Activated naive CD8-positive, alpha-beta T cell (primary cell): ENCODE measurements around the gene MSRB1.
A peak's percentile ranks its signal among the peaks of the same experiment; 100 is the strongest.
"Not testable (repeated sequence)": the region's sequence is repeated elsewhere in the genome, so short reads cannot be mapped to it uniquely, and the experiment has no call there.

Experiments used
- H3K27ac Mint-ChIP-seq: one replicate; pipeline ENCODE4 v1.8.0; 2021; ENCODE audit warnings: mixed read lengths
- H3K27me3 Mint-ChIP-seq: one replicate; pipeline ENCODE4 v1.8.0; 2021; ENCODE audit warnings: mixed read lengths
- H3K36me3 Mint-ChIP-seq: one replicate; pipeline ENCODE4 v1.8.0; 2021; ENCODE audit warnings: mixed read lengths
- H3K4me1 Mint-ChIP-seq: one replicate; pipeline ENCODE4 v1.8.0; 2021; ENCODE audit warnings: low read depth, mixed read lengths
- H3K4me3 Mint-ChIP-seq: one replicate; pipeline ENCODE4 v1.8.0; 2021; ENCODE audit warnings: mild to moderate bottlenecking, mixed read lengths
- H3K9me3 Mint-ChIP-seq: one replicate; pipeline ENCODE4 v1.8.0; 2021; ENCODE audit warnings: low read depth, mixed read lengths

MSRB1 gene

DNA sequence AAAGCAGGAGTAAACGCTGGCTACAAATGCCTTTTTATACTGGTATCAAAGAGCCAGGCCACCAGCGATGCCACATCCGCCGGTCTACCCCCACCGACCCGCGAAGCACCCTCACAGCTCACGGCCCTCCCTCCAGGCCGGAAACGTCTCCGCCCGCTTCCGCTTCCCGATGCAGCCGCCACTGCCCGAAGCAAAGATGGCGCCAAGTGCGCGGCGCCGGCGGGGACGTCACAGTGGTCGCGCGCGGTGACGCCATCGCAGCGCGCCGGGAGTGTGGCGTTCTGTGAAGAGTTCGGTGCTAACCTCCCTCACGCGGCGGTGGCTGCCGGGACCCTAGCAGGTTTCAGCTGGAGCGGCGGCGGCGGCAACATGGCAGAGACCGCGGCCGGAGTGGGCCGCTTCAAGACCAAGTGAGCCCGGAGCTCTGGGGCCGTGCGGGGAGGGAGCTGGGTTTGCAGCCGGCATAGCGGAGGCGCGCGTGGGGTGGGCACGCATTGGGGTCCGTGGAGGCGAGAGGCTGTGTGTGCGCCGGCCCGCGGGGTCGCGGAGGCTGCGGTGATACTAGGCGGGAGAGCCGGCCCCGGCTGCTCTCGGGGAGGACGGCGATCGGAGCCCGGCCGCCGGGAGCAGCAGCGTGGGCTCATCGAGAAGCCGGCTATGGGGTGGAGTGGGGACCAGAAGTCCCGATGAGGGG is 28.9 kb upstream of the MSRB1 start, which contains the start of gene TBL3:
Gene TBL3, plus strand, starts transcription at position 258 of the 694 bp plus-strand sequence. Its CDS starts 112 bp downstream, at position 370.
- H3K27me3 Mint-ChIP-seq: no peaks in the 10 kb centered on the region
- H3K36me3 Mint-ChIP-seq: peaks cover 7% of the 10 kb centered on the region
- peaks cover 22% of the 10 kb centered on the region for H3K4me1 Mint-ChIP-seq
- peak within 1 kb of the TSS; percentile 94 for H3K4me3 Mint-ChIP-seq
- peak within 1 kb of the TSS; percentile 94 for H3K27ac Mint-ChIP-seq
- H3K9me3 Mint-ChIP-seq: no peaks in the 10 kb centered on the region

DNA sequence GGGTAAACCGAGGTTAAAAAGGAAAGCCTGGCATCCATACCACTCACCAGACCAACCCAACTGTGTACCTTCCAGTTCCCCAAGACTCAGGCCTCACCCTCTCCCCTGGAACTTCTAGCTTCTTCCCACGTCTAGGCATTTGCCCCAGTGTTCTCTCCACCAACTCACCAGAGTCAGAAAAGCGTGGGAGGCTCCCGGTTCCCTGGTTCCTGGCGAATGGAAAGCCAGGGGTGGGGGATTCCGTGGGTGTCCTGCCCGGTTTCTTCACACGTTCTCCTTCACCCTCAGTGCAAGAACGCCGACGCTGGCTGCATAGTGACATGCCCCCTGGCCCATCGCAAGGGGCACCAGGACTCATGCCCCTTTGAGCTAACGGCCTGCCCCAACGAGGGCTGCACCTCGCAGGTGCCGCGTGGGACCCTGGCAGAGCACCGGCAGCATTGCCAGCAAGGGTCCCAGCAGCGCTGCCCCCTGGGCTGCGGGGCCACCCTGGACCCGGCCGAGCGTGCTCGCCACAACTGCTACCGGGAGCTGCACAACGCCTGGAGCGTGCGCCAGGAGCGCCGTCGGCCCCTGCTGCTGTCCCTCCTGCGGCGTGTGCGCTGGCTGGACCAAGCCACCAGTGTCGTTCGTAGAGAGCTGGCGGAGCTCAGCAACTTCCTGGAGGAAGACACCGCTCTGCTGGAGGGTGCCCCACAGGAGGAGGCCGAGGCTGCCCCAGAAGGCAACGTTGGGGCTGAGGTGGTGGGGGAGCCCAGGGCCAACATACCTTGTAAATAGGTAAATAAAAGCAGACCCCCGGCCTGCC is 25.4 kb upstream of the MSRB1 start:
- Mint-ChIP-seq H3K4me3 (no peak overlapping the region), H3K27ac (no peak overlapping the region)

DNA sequence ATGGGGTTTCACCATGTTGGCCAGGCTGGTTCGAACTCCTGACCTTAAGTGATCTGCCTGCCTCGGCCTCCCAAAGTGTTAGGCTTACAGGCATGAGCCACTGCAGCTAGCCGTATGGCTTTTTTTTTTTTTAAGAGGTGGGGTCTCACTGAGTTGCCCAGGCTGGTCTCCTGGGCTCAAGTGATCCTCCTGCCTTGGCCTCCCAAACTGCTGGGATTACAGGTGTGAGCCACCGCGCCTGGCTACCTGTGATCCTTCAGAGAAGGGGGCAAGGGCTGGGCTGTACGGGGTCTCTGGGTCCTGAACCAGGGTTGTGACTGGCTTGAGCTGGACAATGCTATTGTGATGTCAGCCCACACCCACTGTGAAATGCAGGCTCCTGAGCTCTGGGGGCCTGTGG is 23.5 kb upstream of the MSRB1 start, which contains the start of gene RNF151:
Gene RNF151, plus strand, starts transcription at position 397 of the 400 bp plus-strand sequence. CDS start 26 bp downstream, outside the sequence.
- peaks cover 9% of the 10 kb centered on the region for H3K36me3 Mint-ChIP-seq
- H3K9me3 Mint-ChIP-seq: no peaks in the 10 kb centered on the region
- peak within 1 kb of the TSS; percentile 97 for H3K27ac Mint-ChIP-seq
- no peaks in the 10 kb centered on the region for H3K27me3 Mint-ChIP-seq
- peak within 1 kb of the TSS; percentile 98 for H3K4me3 Mint-ChIP-seq
- peaks cover 27% of the 10 kb centered on the region for H3K4me1 Mint-ChIP-seq

More for the DNA sequence above, 25.4 kb upstream of the MSRB1 start:
- H3K36me3 Mint-ChIP-seq: peaks cover 12% of the 10 kb centered on the region
- no peaks in the 10 kb centered on the region for H3K27me3 Mint-ChIP-seq
- peaks cover 34% of the 10 kb centered on the region for H3K4me1 Mint-ChIP-seq
- H3K9me3 Mint-ChIP-seq: no peaks in the 10 kb centered on the region

DNA sequence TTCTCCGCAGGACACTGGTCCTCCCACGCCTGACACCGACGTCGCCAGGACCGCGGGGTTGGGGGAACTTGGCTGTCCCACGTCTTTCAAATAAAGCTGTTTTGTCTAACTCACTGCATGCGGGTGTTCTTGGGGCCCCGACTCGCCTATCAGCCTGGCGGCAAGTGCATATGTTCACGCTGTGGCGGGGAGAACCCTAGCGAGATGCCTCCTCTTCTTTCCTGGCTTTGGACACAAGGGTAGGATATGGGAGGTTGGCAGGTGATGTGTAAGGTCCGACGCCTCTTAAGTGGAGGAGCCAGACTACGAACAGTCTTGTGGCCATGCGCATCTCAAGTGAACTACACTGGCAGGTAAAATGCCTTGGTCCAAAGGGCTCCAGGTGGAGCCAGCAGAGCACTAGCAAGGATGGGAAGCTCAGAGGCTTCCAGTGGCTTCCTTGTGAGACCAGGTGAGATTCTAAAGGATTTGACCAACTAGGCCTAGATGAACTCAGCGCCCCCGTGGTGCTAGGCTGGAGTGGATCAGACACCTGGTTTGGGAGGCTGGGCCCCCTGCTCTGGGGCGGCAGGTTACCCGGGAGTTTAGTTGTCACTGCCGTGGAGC is 22.5 kb upstream of the MSRB1 start:
- Mint-ChIP-seq H3K4me3 (peak overlapping the region; percentile 98), H3K36me3 (peaks cover 9% of the 10 kb centered on the region), H3K27me3 (no peaks in the 10 kb centered on the region), H3K27ac (peak overlapping the region; percentile 97), H3K4me1 (peaks cover 30% of the 10 kb centered on the region), H3K9me3 (no peaks in the 10 kb centered on the region)

DNA sequence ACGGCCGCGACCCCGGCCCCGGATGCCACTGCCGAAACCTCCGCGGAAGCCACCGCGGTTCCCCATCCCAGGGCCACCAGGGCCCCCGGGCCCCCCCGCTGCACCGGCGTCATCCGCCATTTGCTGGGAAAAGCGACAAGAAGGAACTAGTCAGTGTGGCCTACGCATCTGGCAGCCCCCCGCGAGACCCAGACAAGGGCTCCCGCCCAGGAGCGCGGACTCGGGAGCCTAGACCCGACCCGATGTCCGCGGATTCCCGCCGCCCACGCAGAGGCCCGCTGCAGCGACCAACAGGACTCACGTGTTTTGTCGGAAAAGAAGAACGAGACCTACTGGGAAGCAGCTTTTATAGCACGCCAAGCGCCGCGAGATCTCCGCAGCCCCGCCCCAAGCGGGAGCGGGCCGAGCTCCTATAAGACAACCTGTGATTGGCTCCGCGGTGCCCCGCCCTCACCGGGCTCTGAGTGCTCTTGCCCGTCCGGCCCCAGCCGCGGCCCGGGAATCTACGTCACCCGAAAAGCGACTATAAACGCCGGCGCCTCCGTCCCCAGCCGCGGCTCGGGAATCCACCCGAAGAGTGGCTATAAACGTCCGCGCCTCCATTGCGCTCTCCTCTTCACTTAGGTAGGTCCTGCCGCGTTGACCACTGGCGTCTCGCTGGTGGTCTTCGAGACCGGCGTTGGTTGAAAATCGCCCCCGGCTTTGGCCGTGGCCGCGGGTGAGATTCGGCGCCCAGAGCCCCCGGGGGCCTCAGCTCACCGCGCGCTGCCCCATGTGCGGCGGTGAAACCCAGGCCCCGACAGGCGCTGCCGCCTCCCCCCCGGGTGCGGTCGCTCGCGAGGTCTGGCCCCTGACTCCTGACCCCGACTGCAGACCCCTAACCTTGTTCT is 21.8 kb upstream of the MSRB1 start, which contains the start of gene RPS2:
Gene RPS2, minus strand, starts transcription at position 321 of the 890 bp plus-strand sequence. Its CDS starts 201 bp downstream, at position 120.
- Mint-ChIP-seq H3K9me3 (no peaks in the 10 kb centered on the region), H3K4me1 (peaks cover 32% of the 10 kb centered on the region), H3K36me3 (peaks cover 9% of the 10 kb centered on the region), H3K27ac (peak within 1 kb of the TSS; percentile 97), H3K4me3 (peak within 1 kb of the TSS; percentile 98), H3K27me3 (no peaks in the 10 kb centered on the region)

DNA sequence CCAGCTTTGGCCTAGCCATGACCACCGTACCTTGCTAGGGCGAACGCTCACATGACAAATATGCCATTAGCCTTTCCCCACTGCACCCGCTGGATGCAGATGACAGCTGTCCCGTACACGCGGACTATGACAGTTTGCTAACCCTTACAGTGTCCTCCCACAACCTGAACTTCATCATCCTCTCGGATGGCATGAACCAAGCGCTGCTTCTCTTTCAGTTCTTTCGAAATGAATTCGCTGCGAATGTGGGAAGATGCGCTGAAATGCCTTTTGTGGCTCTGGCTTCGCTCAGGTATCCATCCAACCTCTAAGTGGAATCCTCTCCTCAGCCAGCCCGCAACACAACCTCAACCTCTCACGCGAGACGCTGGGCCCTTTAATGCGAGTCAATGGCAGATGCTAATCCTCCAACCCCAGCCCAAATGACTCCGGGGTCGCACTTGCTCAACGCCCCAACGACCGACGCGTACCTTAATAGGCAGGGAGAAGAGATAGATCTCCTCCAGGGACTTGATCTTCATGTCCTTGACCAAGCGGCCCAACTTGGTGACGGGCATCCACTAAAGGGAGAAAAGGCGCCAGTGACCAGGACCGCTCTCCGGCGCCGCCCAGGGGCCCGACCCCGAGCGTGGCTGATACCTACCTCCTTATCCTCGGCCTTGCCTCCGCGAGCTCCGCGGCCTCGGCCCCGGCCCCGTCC is 21.0 kb upstream of the MSRB1 start:
- Mint-ChIP-seq H3K27me3 (no peaks in the 10 kb centered on the region), H3K4me3 (peak overlapping the region; percentile 98), H3K27ac (peak overlapping the region; percentile 97), H3K9me3 (no peaks in the 10 kb centered on the region), H3K4me1 (peaks cover 35% of the 10 kb centered on the region), H3K36me3 (peaks cover 9% of the 10 kb centered on the region)

DNA sequence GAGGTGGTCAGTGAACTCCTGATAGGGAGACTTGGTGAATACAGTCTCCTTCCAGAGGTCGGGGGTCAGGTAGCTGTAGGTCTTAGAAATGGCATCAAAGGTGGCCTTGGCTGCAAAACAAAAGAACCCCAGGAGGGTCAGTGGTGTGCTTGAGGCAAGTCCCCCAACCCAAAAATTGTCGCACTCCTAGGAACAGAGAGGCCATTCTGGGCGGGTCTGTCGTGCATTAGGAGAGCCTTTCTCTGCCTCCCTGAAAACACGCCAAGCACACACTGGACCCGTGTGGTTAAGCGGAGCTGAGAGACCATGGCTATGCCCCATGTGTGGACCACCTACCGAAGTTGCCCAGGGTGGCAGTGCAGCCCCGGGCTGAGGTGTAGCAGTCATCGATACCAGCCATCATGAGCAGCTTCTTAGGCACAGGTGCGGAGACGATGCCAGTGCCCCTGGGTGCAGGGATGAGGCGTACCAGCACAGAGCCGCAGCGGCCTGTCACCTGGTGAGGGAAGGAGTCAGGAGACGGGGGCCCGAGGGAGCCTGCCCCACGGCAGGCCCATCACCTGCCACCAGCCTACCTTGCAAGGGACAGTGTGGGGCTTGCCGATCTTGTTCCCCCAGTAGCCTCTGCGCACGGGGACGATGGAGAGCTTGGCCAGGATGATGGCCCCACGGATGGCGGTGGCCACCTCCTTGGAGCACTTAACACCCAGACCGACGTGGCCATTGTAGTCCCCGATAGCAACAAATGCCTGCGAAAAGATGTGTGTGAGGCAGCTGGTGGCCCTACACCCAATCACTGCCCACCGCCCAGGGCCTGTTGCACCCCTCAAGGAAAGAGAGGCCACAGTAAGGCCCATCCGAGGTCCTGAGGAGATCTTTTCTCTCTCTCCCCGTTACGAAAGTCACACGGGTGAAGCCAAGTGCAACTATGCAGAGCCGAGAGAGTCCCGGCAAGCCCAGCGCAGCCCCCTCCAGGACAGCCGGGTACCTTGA is 19.5 kb upstream of the MSRB1 start:
- H3K36me3 Mint-ChIP-seq, H3K27me3 Mint-ChIP-seq, H3K9me3 Mint-ChIP-seq: not testable (repeated sequence)
- peak overlapping the region; percentile 98 for H3K4me3 Mint-ChIP-seq
- peak overlapping the region; percentile 97 for H3K27ac Mint-ChIP-seq
- peaks cover 35% of the 10 kb centered on the region for H3K4me1 Mint-ChIP-seq

DNA sequence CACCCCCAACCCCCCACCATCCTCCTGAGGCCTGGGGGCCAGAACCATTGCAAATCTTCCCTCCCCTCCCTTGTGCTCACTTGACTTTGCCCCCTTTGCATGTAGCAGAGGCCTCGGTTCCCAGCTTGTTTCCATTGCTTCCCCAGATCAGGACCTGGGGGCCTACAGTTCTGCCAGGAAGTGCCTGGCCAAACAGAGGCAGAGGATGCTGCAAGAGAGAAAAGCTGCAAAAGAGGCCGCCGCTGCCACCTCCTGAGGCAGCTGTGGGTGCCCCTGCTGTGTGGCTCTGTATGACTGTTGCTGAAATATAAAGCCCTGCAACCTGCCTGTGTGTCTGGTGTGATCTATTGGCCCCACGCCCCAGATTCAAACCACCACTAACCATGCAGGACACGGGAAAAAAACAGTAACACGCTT is 18.7 kb upstream of the MSRB1 start:
- H3K27me3 Mint-ChIP-seq: no peaks in the 10 kb centered on the region
- H3K9me3 Mint-ChIP-seq: no peaks in the 10 kb centered on the region
- H3K4me1 Mint-ChIP-seq: peaks cover 33% of the 10 kb centered on the region
- peak overlapping the region; percentile 98 for H3K4me3 Mint-ChIP-seq
- peak overlapping the region; percentile 97 for H3K27ac Mint-ChIP-seq
- H3K36me3 Mint-ChIP-seq: peaks cover 9% of the 10 kb centered on the region

DNA sequence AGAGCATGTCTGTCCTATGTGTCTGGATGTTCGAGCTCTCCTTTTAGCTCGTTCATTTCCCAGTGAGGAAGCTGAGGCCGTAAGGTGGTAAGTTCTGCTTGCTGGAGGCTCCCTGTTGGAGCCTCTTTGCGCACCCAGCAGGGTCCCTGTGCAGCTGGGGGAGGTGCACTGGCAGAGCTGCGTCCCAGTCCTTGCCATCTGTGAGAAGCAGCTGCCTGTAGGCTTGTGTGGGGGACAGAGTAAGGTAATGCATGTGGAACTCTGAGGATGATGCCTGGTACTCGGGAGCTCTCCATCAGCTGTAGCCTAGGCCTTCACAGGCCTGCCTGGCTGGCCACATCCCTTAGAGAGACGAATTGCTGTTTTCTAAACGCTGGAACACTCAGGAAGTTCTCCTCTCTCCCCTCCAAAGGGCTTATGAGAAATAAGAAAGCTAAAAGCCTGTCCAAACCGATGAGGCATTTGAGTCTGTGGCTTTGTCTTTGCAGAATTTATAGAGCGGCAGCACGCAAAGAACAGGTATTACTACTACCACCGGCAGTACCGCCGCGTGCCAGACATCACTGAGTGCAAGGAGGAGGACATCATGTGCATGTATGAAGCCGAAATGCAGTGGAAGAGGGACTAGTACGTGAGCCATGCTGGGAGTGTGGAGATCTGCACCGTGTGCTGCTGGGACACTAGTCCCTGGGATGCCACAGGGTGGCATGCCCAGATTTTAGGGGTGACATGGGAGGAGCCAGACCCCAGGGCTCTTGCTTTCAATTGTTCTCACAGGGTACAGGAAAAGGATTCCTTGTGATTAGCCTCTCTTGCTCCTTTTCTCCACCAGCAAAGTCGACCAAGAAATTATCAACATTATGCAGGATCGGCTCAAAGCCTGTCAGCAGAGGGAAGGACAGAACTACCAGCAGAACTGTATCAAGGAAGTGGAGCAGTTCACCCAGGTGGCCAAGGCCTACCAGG is 17.9 kb upstream of the MSRB1 start:
- peaks cover 9% of the 10 kb centered on the region for H3K36me3 Mint-ChIP-seq
- H3K27me3 Mint-ChIP-seq: no peaks in the 10 kb centered on the region
- H3K9me3 Mint-ChIP-seq: no peaks in the 10 kb centered on the region
- peaks cover 33% of the 10 kb centered on the region for H3K4me1 Mint-ChIP-seq
- peak overlapping the region; percentile 94 for H3K4me3 Mint-ChIP-seq
- peak overlapping the region; percentile 91 for H3K27ac Mint-ChIP-seq

DNA sequence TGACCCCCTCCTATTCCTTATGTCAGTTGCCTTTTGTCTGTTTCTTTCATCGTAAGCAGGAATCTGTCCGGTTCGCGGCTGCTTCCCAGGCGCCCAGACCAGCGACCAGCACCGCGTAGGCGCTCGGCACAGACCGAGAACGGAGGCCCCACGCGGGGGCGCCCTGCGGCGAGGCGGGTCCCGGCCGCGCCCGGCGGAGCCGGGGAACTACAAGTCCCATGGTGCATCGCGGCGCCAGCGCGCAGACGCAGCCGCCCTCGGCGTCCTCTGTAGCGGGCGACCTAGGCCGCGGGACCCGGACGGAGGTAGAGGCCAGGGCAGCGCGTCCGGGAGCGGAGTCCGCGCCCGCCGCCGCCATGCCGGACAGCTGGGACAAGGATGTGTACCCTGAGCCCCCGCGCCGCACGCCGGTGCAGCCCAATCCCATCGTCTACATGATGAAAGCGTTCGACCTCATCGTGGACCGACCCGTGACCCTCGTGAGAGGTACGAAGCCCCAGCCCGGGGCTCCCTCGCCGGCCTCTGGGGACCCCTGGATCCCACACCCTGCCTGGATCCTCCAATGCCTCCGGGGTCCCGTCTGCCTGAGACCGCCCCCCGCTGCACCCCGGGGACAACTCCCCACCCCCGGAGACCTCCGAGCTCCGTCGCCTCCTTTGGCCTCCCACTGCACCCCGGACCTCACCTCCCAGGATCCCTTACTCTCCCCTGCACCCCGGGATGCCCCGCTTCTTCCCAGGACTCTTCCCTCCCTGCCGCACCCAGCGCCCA is 16.5 kb upstream of the MSRB1 start, which contains the start of gene NDUFB10:
Gene NDUFB10, plus strand, starts transcription at position 270 of the 771 bp plus-strand sequence. Its CDS starts 87 bp downstream, at position 357.
- peak within 1 kb of the TSS; percentile 94 for H3K4me3 Mint-ChIP-seq
- peaks cover 28% of the 10 kb centered on the region for H3K4me1 Mint-ChIP-seq
- H3K36me3 Mint-ChIP-seq: peaks cover 6% of the 10 kb centered on the region

DNA sequence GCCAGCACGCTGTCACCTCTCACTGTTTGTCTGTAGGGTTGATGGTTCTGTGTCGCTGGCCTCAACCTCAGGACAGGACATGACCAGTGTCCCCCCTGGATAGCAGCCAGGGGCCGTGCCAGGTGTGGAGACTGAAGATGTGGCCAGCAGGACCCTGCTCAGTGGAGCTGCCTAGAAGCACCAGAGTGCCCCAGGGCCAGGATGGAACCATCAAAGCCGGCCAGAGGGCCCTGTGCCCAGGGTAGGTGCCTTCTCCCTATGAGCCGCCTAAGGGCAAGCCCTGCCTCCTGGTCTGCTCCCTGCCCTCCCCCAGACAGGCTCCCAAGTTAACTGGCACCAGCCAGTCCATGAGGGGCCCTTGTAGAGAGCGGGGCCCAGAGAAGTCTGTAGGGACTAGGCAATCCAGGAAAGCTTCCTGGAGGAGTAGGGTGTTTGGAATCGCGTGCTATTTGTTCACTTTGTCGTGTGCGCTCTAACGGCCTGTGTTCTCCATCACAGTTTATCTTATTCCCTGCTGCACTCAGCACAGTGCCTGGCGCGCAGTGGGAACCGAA is 15.8 kb upstream of the MSRB1 start:
- Mint-ChIP-seq H3K36me3 (peaks cover 3% of the 10 kb centered on the region), H3K27ac (no peak overlapping the region), H3K9me3 (no peaks in the 10 kb centered on the region), H3K27me3 (no peaks in the 10 kb centered on the region), H3K4me3 (peak overlapping the region; percentile 94), H3K4me1 (peaks cover 25% of the 10 kb centered on the region)

More for the DNA sequence above, 16.5 kb upstream of the MSRB1 start, which contains the start of gene NDUFB10:
- H3K27me3 Mint-ChIP-seq: no peaks in the 10 kb centered on the region
- peak within 1 kb of the TSS; percentile 91 for H3K27ac Mint-ChIP-seq
- no peaks in the 10 kb centered on the region for H3K9me3 Mint-ChIP-seq
